NCI-H1930 (cell line): ENCODE results near the gene NRXN3.
"Not testable (repeated sequence)": the region's sequence is repeated elsewhere in the genome, so short reads cannot be mapped to it uniquely, and the experiment has no call there.

ENCODE experiments used
- DNase-seq, 2 experiments: peaks; one replicate each; lab custom pipeline; 2025; lab: John Stamatoyannopoulos, UW

Gene NRXN3

DNA sequence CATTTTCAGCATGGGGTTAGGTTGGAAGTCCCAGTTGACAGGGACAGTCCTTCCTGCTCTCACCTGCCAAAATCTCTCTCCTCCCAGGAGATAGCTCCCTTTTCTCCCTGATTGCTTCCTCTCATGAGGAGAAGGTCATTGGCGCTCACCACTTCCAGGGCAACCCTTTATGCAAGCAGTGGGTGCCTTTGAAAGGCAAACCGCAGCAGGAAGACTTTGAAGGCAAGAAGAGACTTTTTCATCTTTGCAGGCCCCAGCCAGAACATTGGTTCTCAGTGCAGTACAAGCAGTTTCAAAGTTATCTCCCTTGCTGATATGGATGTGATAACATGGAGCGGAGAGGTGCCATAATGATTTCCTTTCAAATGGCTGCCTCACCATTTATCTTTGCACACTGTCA lies 1558.2 kb downstream of the NRXN3 start:
- no peak for DNase-seq

- no peak for DNase-seq
Measured at GRCh38 chr14:79729731-79730130, 1559.6 kb downstream of the NRXN3 start.

DNA sequence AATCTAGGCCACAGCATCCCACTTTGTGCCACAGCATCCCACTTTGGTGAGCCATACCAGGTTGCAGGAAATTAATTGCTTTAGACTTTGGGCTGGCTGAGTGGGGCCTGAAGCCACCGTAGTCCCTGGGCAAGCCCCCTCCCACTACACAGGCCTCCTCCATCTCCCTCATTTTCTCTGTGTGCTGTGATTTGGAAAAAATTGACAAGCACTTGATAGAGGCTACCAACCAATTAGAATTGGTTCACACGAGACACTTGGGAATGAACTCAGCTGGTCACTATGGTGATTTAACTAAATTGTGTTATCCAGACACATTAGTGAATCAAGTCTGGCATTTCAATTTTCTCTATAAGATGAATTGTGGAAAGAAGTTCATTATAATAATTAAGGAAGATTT lies 1560.0 kb downstream of the NRXN3 start:
- no peak for DNase-seq

DNA sequence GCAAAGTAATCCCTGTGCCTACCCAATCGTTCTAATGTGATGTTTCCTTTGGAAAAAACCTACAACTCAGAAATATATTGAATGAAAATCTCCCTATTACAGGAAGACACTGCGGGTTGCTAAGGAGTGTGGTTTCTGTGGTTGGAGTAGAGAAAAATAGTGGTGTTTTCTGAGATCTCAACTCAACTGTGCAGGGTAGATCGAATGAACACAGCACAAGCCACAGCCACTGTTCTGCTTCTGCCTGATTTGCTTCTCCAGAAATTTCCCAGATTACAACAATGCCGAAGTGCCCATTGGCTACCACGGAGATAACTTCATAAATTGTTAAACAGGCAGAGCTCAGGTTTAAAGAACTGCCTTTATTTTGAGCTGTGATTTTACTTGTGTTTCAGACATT lies 1560.8 kb downstream of the NRXN3 start:
- DNase-seq: no peak

GRCh38 chr14:79732911-79733655 lies 1562.9 kb downstream of the NRXN3 start:
- no peak for DNase-seq

DNA sequence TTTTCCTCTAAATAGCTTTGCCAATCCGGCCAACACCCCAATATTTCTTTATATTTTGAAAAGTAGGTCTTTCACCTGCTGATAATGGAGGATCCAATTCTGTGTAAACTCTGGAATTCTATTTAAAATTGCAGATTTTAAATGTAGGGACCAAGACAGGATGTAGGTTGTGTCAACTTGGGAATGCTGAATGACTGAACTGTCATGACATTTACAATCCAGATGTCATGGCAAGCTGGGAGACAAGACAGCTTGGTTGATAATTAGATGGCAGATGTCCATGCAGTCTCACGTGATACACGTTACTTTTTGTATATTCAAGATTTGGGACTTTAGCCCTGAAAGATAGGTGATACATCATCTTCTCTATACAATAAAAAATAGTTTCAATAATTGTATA lies 1564.0 kb downstream of the NRXN3 start:
- DNase-seq: no peak

DNA sequence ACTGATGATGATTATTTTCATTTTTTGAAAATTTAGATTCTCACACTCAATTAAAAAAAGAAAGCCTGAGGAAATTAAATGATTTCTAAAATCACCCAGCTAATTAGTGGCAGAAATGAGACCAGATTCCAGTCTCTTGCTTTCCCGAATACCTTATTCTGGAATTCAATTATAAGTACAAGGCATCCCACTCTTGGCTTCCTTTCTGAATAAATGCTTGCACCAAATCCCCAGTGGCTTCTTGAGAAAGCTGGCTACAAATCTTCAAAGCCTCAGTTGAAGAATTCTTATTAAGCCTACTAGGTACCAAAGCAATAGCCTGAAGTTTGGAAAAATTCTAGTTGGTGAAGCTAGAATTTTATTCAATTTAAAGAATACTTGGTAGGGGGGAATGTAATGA lies 1564.5 kb downstream of the NRXN3 start:
- DNase-seq: no peak

DNA sequence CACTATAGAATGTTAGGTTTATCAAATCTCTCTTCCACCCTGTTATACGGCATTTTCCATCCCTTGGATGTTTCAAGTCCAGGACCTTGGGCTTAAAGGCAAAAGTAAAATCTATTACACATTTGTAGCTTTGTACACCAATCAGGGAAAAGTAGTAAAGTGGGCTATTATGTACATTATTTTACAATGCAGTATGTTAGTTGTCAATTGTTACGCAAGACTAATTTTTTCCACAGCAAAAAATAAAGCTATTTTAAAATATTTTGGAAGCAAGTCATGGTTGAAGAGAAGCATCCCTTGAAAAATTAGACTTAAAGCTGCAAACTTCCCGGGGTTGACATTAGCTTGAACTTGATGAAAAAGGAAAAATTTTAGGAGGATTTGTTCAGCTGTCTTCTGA lies 1564.9 kb downstream of the NRXN3 start:
- no peak for DNase-seq

DNA sequence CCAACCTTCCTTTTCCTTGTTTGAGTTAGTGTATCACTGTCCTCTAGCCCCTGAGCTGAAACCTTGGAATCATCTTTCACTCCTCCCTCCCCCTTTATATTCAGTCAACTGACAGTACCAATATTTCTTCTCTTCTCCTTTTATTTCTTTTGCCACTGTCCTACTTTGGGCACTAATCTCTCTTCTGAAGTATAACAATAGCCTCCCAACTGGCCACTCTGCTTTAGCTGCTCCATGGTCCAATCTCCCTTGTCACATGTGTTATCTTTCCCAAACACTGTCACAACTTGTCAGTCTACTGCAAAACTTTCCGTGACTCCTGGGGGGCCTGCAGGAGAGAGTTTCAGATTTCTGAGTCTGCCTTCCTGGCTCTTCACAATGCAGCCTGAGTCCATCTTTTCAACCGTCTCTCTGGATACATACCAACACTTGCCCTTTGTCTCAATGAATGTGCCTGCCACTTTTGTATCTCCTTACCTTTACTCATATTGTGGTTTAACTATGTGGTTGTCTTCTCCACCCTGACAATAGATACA lies 1570.0 kb downstream of the NRXN3 start:
- DNase-seq: no peak

- DNase-seq: no peak
Measured at GRCh38 chr14:79742142-79742541, 1572.0 kb downstream of the NRXN3 start.

DNA sequence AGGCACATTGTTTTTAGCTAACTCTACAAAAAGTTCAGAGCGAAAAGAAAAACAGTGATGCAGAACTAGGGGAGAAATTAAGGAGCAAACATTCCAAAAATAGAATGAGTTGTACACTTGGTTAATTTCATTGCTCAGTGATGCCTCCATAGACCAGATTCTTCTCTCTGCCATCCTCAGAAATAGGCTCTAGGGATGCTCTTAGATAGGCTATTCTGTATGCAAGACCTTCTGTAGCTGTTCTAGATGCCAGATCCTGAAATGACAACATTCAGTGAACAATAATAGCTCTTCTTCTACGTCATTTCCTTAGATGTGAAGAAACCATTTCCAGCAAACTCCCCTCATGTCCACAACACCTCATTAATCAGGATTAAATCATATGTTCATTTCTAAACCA lies 1574.9 kb downstream of the NRXN3 start:
- no peak for DNase-seq

- no peak for DNase-seq
Measured at GRCh38 chr14:79749065-79749464, 1578.9 kb downstream of the NRXN3 start.

DNA sequence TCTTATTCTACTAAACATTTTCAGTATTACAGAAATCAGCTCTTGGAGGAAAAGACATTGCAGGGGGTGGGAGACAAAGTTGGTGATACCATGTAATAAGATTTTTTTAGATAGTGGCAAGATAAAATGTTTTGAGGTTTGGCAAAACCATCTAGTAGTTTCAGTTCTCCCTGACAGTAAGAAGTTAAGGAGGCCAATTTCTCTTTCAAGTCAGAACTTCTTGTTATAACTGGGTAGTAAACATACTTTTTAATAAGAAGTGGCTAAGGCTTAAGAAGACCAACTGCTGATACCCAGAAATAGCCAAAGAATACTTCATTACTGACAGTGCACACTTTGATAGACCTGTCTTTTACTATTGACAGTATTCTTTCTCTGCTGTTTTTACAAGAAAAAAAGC lies 1588.8 kb downstream of the NRXN3 start:
- no peak for DNase-seq

DNA sequence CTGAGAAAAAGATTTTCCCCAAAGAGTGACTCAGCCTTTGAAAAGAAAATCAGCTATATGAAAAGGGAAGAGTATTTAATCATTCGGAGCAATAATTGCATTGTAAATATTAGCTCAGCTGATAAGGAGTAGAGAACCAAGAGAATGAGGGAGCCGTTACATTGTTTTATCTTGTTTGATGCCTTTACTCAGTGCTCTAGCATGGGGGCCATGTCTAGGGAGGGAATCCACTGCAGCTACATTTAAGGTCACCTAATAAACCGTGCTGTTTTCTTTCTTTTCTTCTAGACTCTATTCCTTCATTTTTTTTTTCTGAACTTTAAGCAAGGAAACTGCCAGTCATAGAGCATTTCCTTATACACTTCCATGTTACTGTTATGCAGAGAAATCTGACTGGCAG lies 1594.2 kb downstream of the NRXN3 start:
- DNase-seq: peak; percentile 70 to 72

- DNase-seq: no peak
Measured at GRCh38 chr14:79766511-79766910, 1596.3 kb downstream of the NRXN3 start.

GRCh38 chr14:79767251-79767650 lies 1597.1 kb downstream of the NRXN3 start:
- no peak for DNase-seq

DNA sequence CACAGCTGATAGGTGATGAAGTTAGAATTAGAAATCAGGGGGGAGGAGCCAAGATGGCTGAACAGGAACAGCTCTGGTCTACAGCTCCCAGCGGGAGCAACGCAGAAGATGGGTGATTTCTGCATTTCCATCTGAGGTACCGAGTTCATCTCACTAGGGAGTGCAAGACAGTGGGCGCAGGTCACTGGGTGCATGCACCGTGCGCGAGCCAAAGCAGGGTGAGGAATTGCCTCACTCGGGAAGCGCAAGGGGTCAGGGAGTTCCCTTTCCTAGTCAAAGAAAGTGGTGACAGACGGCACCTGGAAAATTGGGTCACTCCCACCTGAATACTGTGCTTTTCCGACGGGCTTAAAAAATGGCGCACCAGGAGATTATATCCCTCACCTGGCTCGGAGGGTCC lies 1597.5 kb downstream of the NRXN3 start:
- not testable (repeated sequence) for DNase-seq

DNA sequence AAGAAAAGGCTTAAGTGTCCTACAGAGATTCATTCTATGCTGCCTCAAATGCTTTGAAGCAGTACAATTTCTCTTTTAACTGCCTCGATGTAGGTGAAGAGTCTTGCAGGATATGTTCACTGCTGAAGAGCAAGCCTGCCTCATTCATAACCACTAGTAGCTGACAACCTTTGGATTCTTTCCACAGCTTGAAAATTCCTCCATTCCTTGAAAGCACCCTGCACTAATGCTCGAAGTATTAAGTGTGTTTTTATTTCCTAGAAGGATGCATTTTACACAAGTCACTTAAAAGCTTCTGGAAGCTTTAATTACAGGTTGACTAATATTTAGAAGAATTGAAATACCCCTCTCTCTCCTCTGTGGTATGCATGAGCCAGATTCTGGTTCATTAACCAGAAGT lies 1611.7 kb downstream of the NRXN3 start:
- no peak for DNase-seq

- no peak for DNase-seq
Measured at GRCh38 chr14:79783041-79783440, 1612.9 kb downstream of the NRXN3 start.

DNA sequence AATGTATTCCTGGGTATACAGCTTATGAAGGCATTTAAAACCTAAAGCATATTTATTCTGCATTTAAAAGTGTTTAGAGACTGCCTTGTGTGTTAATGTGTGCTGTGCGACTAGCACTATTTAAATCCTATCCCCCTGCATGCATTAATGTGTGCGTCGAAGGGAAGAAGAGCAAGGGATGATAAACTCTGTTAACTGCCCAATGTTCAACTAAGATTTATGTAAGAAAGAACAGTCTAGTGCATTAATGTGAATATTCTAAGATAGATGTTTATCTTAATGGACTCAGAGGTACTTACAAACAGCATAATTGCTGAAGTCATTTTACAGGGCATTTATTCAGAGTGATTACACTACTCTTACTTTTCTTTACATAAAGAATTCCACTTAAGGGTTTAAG lies 1616.3 kb downstream of the NRXN3 start:
- no peak for DNase-seq

GRCh38 chr14:79788346-79788745 lies 1618.2 kb downstream of the NRXN3 start:
- DNase-seq: no peak

- no peak for DNase-seq
Measured at GRCh38 chr14:79791055-79791732, 1621.0 kb downstream of the NRXN3 start.

DNA sequence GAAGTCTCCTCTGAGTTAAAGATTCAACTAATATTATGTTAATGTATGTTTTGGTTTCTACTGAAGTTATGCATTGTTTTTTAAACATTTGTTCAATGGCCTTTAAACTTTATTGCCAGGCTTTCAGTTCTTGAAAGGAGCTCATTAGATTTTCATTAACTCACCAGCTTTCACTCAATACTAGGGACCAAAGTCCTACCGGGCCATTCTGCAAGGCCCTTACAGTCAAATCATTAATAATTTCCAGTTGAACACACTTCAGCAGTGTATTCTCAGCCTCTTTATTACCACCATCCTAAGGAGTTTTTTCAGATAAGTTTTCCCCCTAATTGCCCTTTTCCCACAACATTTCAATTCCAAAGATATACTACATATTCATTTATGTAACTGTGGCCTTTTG lies 1631.9 kb downstream of the NRXN3 start:
- no peak for DNase-seq

GRCh38 chr14:79805636-79806035 lies 1635.5 kb downstream of the NRXN3 start:
- no peak for DNase-seq
